ENCODE measurements around the gene ST6GALNAC3. TPM values are rescaled to one million over a fixed set of nuclear protein-coding genes. Genes with fewer than 3 reads are reported as not detected.

ST6GALNAC3 gene
- total RNA-seq, 1 experiment from 2014 or later, result 0.03 TPM

- intact Hi-C loops (cut with micrococcal nuclease; ENCODE audit: unreplicated experiment), result no loop called here
- TF ChIP-seq POLR2AphosphoS5 (IDR thresholded peaks at IDR 0.05; ENCODE audit: low read depth, low read length) (no peak), TCF7L2 (IDR thresholded peaks at IDR 0.05; ENCODE audit: low read depth, low read length) (no peak)
- H3K27me3 ChIP-seq (ENCODE audit: control insufficient read depth, insufficient read depth, low read length), result no peaks in the 10 kb centered on the region
- no peaks in the 10 kb centered on the region for H3K4me1 ChIP-seq (ENCODE audit: control insufficient read depth, insufficient read depth, low read length)
- H3K36me3 ChIP-seq (ENCODE audit: control insufficient read depth, insufficient read depth, low read length), result no peaks in the 10 kb centered on the region
- H3K27ac ChIP-seq (ENCODE audit: low read length), result no peak overlapping the region
- DNase-seq (ENCODE audit: low read depth, low spot score), result no peak
- ChIA-PET POLR2A (no interaction called here), CTCF (no interaction called here)
- ATAC-seq, result no peak
- H3K9me3 ChIP-seq (ENCODE audit: control insufficient read depth, insufficient read depth, low read depth, low read length), result no peaks in the 10 kb centered on the region
- H3K4me3 ChIP-seq (ENCODE audit: low read depth in 2 of 2, low read length in 2 of 2), result no peak overlapping the region
- BruUV-seq (replicated peaks), result no TSS peak
- in situ Hi-C loops (cut with HindIII; ENCODE audit: low pct_unique_long_range_greater_than_20kb, low sequenced_read_pairs), result no loop called here
These were observed 345.1 kb downstream of the ST6GALNAC3 start for GRCh38 chr1:76419603-76420002.

GRCh38 chr1:76425201-76426145 lies 350.9 kb downstream of the ST6GALNAC3 start:
- H3K4me3 ChIP-seq (ENCODE audit: low read depth in 2 of 2, low read length in 2 of 2), result no peak overlapping the region
- DNase-seq (ENCODE audit: low read depth, low spot score), result no peak
- ChIA-PET CTCF (no interaction called here), POLR2A (no interaction called here)
- ATAC-seq, result no peak
- no peaks in the 10 kb centered on the region for H3K9me3 ChIP-seq (ENCODE audit: control insufficient read depth, insufficient read depth, low read depth, low read length)
- no peaks in the 10 kb centered on the region for H3K36me3 ChIP-seq (ENCODE audit: control insufficient read depth, insufficient read depth, low read length)
- H3K4me1 ChIP-seq (ENCODE audit: control insufficient read depth, insufficient read depth, low read length), result no peaks in the 10 kb centered on the region
- H3K27me3 ChIP-seq (ENCODE audit: control insufficient read depth, insufficient read depth, low read length), result no peaks in the 10 kb centered on the region
- TF ChIP-seq POLR2AphosphoS5 (IDR thresholded peaks at IDR 0.05; ENCODE audit: low read depth, low read length) (no peak), SIN3A (IDR thresholded peaks at IDR 0.05; ENCODE audit: borderline replicate concordance, insufficient read depth, low read depth, low read length) (no peak), TCF7L2 (IDR thresholded peaks at IDR 0.05; ENCODE audit: low read depth, low read length) (no peak)
- TF ChIP-seq, protein P1, sequence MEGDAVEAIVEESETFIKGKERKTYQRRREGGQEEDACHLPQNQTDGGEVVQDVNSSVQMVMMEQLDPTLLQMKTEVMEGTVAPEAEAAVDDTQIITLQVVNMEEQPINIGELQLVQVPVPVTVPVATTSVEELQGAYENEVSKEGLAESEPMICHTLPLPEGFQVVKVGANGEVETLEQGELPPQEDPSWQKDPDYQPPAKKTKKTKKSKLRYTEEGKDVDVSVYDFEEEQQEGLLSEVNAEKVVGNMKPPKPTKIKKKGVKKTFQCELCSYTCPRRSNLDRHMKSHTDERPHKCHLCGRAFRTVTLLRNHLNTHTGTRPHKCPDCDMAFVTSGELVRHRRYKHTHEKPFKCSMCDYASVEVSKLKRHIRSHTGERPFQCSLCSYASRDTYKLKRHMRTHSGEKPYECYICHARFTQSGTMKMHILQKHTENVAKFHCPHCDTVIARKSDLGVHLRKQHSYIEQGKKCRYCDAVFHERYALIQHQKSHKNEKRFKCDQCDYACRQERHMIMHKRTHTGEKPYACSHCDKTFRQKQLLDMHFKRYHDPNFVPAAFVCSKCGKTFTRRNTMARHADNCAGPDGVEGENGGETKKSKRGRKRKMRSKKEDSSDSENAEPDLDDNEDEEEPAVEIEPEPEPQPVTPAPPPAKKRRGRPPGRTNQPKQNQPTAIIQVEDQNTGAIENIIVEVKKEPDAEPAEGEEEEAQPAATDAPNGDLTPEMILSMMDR (IDR thresholded peaks at IDR 0.05), result no peak
- TF ChIP-seq, protein P2, sequence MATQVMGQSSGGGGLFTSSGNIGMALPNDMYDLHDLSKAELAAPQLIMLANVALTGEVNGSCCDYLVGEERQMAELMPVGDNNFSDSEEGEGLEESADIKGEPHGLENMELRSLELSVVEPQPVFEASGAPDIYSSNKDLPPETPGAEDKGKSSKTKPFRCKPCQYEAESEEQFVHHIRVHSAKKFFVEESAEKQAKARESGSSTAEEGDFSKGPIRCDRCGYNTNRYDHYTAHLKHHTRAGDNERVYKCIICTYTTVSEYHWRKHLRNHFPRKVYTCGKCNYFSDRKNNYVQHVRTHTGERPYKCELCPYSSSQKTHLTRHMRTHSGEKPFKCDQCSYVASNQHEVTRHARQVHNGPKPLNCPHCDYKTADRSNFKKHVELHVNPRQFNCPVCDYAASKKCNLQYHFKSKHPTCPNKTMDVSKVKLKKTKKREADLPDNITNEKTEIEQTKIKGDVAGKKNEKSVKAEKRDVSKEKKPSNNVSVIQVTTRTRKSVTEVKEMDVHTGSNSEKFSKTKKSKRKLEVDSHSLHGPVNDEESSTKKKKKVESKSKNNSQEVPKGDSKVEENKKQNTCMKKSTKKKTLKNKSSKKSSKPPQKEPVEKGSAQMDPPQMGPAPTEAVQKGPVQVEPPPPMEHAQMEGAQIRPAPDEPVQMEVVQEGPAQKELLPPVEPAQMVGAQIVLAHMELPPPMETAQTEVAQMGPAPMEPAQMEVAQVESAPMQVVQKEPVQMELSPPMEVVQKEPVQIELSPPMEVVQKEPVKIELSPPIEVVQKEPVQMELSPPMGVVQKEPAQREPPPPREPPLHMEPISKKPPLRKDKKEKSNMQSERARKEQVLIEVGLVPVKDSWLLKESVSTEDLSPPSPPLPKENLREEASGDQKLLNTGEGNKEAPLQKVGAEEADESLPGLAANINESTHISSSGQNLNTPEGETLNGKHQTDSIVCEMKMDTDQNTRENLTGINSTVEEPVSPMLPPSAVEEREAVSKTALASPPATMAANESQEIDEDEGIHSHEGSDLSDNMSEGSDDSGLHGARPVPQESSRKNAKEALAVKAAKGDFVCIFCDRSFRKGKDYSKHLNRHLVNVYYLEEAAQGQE (IDR thresholded peaks at IDR 0.05; ENCODE audit: insufficient read depth in 1 of 2, low read depth in 2 of 2, low read length in 1 of 2), result no peak
- in situ Hi-C loops (cut with HindIII; ENCODE audit: low pct_unique_long_range_greater_than_20kb, low sequenced_read_pairs), result no loop called here
- H3K27ac ChIP-seq (ENCODE audit: low read length), result no peak overlapping the region
- intact Hi-C loops (cut with micrococcal nuclease; ENCODE audit: unreplicated experiment), result no loop called here
- BruUV-seq (replicated peaks), result no TSS peak

GRCh38 chr1:76426606-76427005 lies 352.1 kb downstream of the ST6GALNAC3 start:
- Histone ChIP-seq H3K36me3 (ENCODE audit: control insufficient read depth, insufficient read depth, low read length) (no peaks in the 10 kb centered on the region), H3K4me3 (ENCODE audit: low read depth in 2 of 2, low read length in 2 of 2) (no peak overlapping the region), H3K27me3 (ENCODE audit: control insufficient read depth, insufficient read depth, low read length) (no peaks in the 10 kb centered on the region), H3K27ac (ENCODE audit: low read length) (no peak overlapping the region), H3K4me1 (ENCODE audit: control insufficient read depth, insufficient read depth, low read length) (no peaks in the 10 kb centered on the region), H3K9me3 (ENCODE audit: control insufficient read depth, insufficient read depth, low read depth, low read length) (no peaks in the 10 kb centered on the region)
- DNase-seq (ENCODE audit: low read depth, low spot score) (no peak), ATAC-seq (no peak)
- CTCF ChIA-PET, result no interaction called here
- intact Hi-C loops (cut with micrococcal nuclease; ENCODE audit: unreplicated experiment), result no loop called here
- no TSS peak for BruUV-seq (replicated peaks)
- POLR2A ChIA-PET, result no interaction called here
- in situ Hi-C loops (cut with HindIII; ENCODE audit: low pct_unique_long_range_greater_than_20kb, low sequenced_read_pairs), result no loop called here
- no peak for TF ChIP-seq SIN3A (IDR thresholded peaks at IDR 0.05; ENCODE audit: borderline replicate concordance, insufficient read depth, low read depth, low read length)
